Chondrocyte (in vitro differentiated cells): Measurements from ENCODE around the gene NACC2. TPM values are rescaled to one million over a fixed set of nuclear protein-coding genes. Genes with fewer than 3 reads are reported as not detected.
A peak's percentile ranks its signal among the peaks of the same experiment; 100 is the strongest.

Experiments
- DNase-seq: peaks from one replicate; pipeline ENCODE4 v3.0.0; 2021; ENCODE audit warnings: mixed read lengths, low spot score
- H3K27ac Mint-ChIP-seq: one replicate; pipeline ENCODE4 v1.8.0; 2021; ENCODE audit warnings: mild to moderate bottlenecking, moderate library complexity, mixed read lengths; ENCODE audit not compliant: unreplicated experiment
- H3K27me3 Mint-ChIP-seq: 2 replicates; pipeline ENCODE4 v1.8.0; 2021; ENCODE audit warnings: low read depth, mixed read lengths
- H3K36me3 Mint-ChIP-seq: 2 replicates; pipeline ENCODE4 v1.8.0; 2021; ENCODE audit warnings: low read depth, mixed read lengths
- H3K4me1 Mint-ChIP-seq: 2 replicates; pipeline ENCODE4 v1.8.0; 2021; ENCODE audit warnings: low read depth, mild to moderate bottlenecking, mixed read lengths
- H3K4me3 Mint-ChIP-seq: one replicate; pipeline ENCODE4 v1.8.0; 2021; ENCODE audit warnings: mild to moderate bottlenecking, moderate library complexity, mixed read lengths; ENCODE audit not compliant: unreplicated experiment
- H3K9me3 Mint-ChIP-seq: 2 replicates; pipeline ENCODE4 v1.8.0; 2021; ENCODE audit warnings: low read depth, mixed read lengths
- total RNA-seq: library from RNA; stranded (reverse); gene quantifications from 3 replicates; pipeline ENCODE4 v1.2.1, GENCODE V29; 2021
- TF ChIP-seq, protein P1 (sequence below): fragments of 200-600 bp; sonication (generic); IDR thresholded peaks from 2 replicates; pipeline ENCODE4 v1.5.0; 2021; ENCODE audit warnings: antibody characterized with exemption, mild to moderate bottlenecking, moderate library complexity

NACC2 gene
- total RNA-seq, 1 donor from 2014 or later, result 51.0 TPM

DNA sequence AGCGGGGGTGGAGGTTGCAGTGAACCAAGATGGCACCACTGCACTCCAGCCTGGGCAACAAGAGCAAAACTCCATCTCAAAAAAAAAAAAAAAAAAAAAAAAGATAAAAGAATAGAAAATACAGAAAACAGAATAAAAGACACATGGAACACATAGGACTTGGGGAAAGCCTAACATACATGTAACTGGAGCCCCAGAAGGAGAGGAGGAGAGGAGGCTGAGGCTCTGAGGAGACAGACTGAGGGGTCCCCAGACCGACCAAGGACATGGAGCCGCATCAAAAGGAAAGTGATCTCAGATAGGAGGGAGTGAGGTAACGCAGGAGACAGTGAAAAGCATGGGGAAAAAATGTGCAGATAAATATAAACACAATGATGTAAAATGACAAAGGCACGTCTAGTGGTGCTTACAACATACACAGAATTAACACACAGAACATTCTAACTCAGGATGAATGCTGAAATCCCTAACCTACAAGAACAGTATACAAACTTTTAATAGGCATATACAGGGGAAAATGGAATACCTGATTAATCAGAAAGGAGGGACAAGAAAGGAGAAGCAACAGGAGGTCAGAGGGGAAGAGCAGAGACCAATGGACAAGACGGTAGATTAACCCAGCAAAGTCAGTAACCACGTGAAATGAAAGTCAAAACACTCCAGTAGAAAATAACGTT lies 68.7 kb downstream of the NACC2 start:
- Mint-ChIP-seq H3K27ac (peak overlapping the region; percentile 46), H3K27me3 (no peaks in the 10 kb centered on the region), H3K9me3 (no peaks in the 10 kb centered on the region), H3K4me1 (peaks cover 31% of the 10 kb centered on the region), H3K36me3 (peaks cover 8% of the 10 kb centered on the region), H3K4me3 (no peak overlapping the region)
- no peak for DNase-seq
- TF ChIP-seq, protein P1, sequence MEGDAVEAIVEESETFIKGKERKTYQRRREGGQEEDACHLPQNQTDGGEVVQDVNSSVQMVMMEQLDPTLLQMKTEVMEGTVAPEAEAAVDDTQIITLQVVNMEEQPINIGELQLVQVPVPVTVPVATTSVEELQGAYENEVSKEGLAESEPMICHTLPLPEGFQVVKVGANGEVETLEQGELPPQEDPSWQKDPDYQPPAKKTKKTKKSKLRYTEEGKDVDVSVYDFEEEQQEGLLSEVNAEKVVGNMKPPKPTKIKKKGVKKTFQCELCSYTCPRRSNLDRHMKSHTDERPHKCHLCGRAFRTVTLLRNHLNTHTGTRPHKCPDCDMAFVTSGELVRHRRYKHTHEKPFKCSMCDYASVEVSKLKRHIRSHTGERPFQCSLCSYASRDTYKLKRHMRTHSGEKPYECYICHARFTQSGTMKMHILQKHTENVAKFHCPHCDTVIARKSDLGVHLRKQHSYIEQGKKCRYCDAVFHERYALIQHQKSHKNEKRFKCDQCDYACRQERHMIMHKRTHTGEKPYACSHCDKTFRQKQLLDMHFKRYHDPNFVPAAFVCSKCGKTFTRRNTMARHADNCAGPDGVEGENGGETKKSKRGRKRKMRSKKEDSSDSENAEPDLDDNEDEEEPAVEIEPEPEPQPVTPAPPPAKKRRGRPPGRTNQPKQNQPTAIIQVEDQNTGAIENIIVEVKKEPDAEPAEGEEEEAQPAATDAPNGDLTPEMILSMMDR, result no peak

DNA sequence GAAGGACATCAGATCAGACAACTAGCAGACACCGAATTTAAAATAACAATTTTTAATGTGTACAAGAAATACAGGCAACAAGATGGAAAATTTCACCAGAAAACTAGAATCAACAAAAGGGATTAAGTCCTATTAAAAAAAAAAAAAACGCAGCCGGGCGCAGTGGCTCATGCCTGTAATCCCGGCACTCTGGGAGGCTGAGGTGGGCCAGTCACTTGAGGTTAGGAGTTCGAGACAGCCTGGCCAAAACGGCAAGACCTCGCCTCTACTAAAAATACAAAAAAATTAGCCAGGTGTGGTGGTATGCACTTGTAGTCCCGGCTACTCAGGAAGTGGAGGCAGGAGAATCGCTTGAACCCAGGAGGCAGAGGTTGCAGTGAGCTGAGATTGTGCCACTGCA lies 69.6 kb downstream of the NACC2 start:
- DNase-seq, result no peak
- H3K4me3 Mint-ChIP-seq, result no peak overlapping the region
- H3K27ac Mint-ChIP-seq, result no peak overlapping the region
- H3K27me3 Mint-ChIP-seq, result no peaks in the 10 kb centered on the region
- no peaks in the 10 kb centered on the region for H3K9me3 Mint-ChIP-seq
- TF ChIP-seq, protein P1, result no peak
- peaks cover 8% of the 10 kb centered on the region for H3K36me3 Mint-ChIP-seq
- peaks cover 23% of the 10 kb centered on the region for H3K4me1 Mint-ChIP-seq

DNA sequence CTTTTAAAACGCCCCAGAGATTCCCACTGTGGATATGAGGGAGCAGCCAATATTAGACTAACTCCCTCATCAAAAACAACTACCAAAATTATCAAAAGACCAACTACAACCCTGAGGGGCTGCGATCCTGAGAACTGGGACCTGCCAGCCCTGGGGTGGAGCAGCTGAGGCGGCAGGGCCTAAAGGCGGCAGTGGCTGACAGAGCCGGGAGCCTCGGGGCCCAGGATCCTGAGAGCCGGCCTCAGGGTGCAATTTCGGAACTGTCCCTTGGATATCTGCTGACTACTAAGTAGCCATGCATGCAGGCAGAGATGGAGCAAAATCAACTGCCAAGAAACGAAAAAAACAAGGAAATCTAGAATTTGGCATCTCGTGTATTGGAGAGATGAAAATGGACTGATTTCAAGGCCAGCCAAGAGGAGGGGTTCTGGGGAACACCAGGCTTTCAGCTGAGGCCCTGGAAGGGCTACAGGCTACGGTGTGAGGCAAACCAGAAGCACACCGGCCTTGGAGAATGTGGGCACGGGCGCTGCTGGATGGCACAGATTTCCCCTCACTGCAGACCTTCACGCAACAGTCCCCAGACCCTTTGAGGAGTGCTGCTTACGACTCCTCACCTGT lies 70.3 kb downstream of the NACC2 start:
- no peak overlapping the region for H3K4me3 Mint-ChIP-seq
- no peaks in the 10 kb centered on the region for H3K9me3 Mint-ChIP-seq
- H3K27ac Mint-ChIP-seq, result no peak overlapping the region
- peaks cover 8% of the 10 kb centered on the region for H3K36me3 Mint-ChIP-seq
- TF ChIP-seq, protein P1, result no peak
- peaks cover 23% of the 10 kb centered on the region for H3K4me1 Mint-ChIP-seq
- no peak for DNase-seq
- H3K27me3 Mint-ChIP-seq, result no peaks in the 10 kb centered on the region

DNA sequence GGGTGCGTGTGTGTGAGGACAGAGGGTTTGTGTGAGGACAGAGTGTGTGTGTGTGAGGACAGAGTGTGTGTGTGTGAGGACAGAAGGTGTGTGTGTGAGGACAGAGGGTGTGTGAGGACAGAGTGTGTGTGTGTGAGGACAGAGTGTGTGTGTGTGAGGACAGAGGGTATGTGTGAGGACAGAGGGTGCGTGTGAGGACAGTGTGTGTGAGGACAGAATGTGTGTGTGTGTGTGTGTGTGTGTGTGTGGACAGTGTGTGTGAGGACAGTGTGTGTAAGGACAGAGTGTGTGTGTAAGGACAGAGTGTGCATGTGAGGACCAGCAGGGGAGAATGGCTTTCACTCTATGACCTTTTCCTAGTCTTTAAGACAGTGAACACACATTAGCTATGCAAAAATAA lies 70.8 kb downstream of the NACC2 start:
- H3K4me3 Mint-ChIP-seq, result no peak overlapping the region
- H3K27ac Mint-ChIP-seq, result peak overlapping the region; percentile 51
- H3K9me3 Mint-ChIP-seq, result no peaks in the 10 kb centered on the region

DNA sequence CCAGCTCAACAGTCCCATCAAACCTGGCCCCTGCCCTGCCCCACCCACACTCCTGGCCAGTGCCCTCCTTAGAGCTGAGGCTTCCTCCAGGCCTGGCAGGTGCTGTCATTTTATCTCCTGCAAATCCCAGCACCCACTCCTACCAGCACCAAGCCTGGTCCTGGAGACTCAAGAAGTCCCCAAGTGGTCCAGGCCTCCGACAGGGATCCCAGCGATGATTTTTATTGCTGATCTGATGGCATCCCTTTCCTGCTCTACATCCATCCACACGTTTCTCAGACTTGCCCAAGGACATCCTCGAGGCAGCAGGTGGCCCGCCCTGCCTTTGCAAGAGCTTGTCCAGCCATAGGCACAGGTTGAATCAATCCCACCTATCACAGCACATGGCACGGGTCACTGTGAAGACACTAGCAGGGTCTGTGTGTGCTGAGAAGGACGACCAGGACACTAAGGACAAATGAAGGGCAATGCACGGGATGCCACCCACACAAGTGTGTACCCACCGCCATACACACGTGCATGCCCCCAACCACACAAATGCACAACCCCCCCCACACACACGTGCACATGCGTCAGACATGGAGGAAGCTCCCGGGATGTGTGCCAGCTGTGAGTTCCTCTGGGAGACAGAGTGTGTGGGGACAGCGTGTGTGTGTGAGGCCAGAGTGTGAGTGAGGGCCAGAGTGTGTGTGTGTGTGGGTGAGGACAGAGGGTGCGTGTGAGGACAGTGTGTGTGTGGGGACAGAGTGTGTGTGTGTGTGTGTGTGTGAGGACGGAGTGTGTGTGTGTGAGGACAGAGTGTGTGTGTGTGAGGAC lies 71.5 kb downstream of the NACC2 start:
- Mint-ChIP-seq H3K36me3 (peaks cover 8% of the 10 kb centered on the region), H3K27ac (peak overlapping the region; percentile 51), H3K9me3 (no peaks in the 10 kb centered on the region), H3K4me3 (no peak overlapping the region), H3K4me1 (peaks cover 23% of the 10 kb centered on the region), H3K27me3 (no peaks in the 10 kb centered on the region)
- DNase-seq, result no peak
- TF ChIP-seq, protein P1, result no peak

More for the DNA sequence above, 70.8 kb downstream of the NACC2 start:
- TF ChIP-seq, protein P1, result no peak
- no peaks in the 10 kb centered on the region for H3K27me3 Mint-ChIP-seq
- H3K4me1 Mint-ChIP-seq, result peaks cover 23% of the 10 kb centered on the region
- peaks cover 8% of the 10 kb centered on the region for H3K36me3 Mint-ChIP-seq
- no peak for DNase-seq
